GM18873 (cell line): Measurements from ENCODE around the gene FAH.
"Not testable (repeated sequence)": the region's sequence is repeated elsewhere in the genome, so short reads cannot be mapped to it uniquely, and the experiment has no call there.

Experiments
- ATAC-seq: cut with Tn5 transposase; IDR thresholded peaks from one replicate; pipeline ENCODE4 v1.9.1; 2021; ENCODE audit warnings: mild to moderate bottlenecking, moderate library complexity, moderate number of reproducible peaks; ENCODE audit not compliant: unreplicated experiment, low FRiP score

Gene FAH

GRCh38 chr15:80152896-80153876 is at the start of gene FAH:
TSS of gene FAH (plus strand) at chr15:80152999. CDS start at chr15:80153055, 56 bp downstream.
- no peak for ATAC-seq

GRCh38 chr15:80105193-80105592 is 47.6 kb upstream of the FAH start:
- no peak for ATAC-seq

DNA sequence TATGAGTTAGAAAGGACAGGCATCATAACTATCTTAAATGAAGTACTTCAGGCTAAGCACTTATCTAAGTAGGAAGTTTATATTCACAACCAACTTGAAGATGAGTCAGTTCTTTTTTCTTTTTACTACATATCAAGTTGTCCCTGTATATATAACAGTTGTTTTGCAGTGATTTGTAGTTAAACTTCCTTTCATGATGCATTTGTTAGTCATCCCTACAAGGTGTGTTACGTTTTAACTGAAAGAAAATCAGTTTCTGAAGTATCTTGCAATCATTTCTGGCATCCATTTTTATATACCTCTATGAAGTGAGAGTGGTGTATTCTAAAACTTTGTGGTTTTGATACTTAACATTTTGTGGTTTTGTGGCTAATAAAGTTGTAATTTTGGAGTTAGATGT is 47.2 kb upstream of the FAH start:
- ATAC-seq = no peak

DNA sequence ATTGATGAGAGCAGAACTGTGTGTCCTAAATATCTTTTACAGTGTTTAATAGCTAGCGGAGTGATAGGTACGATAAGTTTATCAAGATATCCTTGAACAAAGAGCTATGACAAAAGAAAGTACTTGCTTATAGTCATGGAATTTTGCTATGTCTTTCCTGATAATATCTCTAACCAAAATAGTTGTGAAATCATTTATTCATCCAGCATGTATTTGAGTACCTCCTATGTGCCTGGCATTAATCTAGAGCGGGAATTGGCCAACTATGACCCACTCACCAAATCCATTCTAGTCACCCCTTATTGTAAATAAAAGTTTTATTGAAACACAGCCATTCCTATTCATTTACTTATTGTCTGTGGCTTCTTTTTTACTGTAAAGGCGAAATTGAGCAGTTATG is 46.7 kb upstream of the FAH start:
- ATAC-seq = no peak

DNA sequence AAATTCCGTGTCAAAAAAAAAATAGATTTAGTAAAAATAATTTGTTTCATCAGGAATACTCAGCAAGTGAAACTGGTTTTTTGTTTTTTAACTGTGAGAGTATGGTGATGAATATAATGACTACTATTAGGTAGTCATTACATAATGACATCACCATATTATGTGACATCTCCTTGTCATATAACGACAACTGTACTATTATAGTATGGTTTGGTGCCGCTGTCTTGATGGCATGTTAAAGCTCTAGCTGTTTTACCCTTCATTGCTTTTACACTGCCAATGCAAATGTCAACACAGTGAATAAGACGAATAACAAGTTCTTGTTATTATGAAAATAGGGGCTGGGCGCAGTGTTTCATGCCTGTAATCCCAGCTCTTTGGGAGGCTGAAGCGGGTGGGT is 45.6 kb upstream of the FAH start:
- ATAC-seq = no peak

DNA sequence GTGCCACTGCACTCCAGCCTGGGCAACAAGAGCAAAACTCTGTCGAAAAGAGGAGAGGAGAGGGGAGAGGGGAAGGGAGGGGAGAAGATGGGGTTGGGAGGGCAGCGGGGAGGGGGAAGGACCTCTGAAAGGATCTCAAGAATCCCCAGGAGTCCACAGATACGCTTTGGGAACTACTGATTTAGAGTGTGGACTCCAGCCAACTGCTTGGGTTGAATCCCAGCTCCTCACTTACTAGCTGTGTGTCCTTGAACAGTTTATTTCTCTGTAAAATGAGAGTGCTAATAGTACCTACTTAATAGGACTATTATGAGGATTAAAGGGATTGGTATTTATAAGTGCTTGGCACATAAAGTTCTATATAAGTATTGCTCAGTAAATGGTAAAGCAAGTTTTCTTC is 45.0 kb upstream of the FAH start:
- no peak for ATAC-seq

DNA sequence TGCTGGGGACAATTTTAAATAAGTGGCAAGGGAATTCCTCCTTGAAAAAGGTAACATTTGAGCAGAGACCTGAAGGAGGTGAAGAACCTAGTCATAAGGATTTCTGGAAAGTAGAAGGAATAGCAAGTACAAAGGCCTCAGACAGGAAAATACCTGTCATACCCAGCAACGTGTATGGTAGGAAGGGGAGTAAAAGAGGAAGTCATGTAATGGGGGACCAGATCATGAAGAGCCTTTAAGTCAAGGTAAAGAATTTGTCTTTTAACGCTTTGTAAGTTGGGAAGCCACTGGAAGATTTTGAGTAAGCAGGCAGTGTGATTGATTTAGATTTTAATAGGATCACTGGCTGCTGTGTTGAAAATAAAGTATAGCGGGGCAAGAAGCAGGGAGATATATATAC is 43.4 kb upstream of the FAH start:
- no peak for ATAC-seq

GRCh38 chr15:80110920-80111319 is 41.9 kb upstream of the FAH start:
- no peak for ATAC-seq

- no peak for ATAC-seq
These were observed 38.7 kb upstream of the FAH start for GRCh38 chr15:80114114-80114513.

- no peak for ATAC-seq
These were observed 37.8 kb upstream of the FAH start for GRCh38 chr15:80115021-80115420.

DNA sequence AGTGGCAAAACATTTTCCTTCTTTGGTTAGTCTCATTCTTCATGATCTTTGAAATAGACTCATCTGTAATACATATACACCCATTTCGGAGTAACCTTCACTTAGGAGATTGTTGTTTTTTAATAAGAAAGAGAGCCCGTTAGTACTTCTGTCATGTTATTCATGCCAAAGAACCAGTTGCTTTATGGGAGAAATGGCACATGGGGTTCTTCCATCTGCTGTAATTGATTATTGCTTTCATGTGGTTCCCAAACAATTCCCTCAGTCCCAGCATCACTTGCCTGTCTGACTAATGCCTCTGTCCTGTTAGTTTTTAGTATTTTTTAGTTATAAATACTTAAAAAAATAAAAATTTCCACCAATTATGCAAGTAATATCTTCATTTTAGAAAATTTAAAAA is 33.8 kb upstream of the FAH start:
- ATAC-seq = no peak

- ATAC-seq = no peak
These were observed 32.2 kb upstream of the FAH start for GRCh38 chr15:80120636-80121035.

GRCh38 chr15:80121546-80121945 is 31.3 kb upstream of the FAH start:
- ATAC-seq = no peak

DNA sequence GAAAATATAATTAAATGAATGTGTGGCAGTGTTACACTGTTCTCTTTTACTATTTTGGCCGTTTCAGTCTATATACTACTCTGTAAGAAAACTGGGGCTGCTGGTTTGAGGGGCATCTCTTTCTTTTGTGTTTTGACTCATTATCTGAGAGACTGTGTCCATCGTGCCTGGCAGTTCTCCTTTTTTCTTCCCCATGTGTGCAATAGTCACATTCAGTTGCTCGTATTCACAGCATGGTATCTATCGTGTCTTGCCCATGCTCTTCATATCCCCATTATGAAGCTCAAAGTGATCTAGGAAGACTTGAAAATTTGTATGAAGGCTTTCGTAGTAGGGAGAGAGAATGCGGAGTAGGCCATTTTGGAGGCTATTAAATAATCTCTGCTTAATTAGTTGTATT is 29.8 kb upstream of the FAH start:
- ATAC-seq = no peak

DNA sequence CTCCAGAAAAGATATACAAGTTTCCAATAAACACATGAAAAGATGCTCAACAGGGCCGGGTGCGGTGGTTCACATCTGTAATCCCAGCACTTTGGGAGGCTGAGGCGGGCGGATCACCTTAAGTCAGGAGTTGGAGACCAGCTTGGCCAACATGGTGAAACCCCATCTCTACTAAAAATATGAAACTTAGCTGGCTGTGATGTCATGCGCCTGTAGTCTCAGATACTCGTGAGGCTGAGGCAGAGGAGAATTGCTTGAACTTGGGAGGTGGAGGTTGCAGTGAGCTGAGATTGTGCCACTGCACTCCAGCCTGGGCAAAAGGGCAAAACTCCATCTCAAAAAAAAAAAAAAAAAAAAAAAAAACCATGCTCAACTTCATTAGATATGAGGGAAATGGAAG is 25.5 kb upstream of the FAH start:
- ATAC-seq = not testable (repeated sequence)

DNA sequence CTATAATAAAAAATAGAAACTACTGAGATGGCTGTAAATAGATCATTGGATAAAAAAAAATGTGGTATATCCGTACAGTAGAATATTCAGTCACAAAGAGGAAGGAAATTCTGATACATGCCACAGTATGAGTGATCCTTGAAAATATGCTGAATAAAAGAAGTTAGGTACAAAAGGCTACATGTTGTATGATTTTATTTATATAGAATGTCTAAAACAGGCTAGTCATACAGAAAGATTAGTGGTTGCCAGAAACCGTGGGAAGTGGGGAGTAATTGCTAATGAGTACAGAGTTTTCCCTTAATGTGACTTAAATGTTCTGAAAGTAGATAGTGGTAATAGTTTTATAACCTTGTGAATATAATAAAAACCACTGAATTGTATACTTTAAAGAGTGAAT is 24.9 kb upstream of the FAH start:
- no peak for ATAC-seq

- no peak for ATAC-seq
These were observed 20.4 kb upstream of the FAH start for GRCh38 chr15:80132382-80132781.

DNA sequence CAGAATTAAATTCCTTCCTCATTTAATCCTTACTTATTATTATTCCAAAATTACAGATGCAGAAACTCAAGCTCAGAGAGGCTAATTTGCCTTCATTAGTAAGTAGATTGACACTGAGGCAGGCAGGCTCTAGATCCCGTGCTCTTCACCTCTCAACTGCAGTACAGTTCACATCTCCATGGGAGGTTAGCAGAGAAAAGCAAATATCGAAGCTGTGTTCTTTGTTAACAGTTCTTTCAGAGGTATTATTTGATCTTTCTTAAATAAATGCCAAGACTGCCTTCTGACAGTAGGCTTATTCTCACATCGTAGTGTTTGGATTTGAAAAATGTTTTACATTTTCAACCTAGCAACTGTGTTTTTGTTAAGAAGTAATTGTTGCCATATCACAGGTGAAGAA is 15.9 kb upstream of the FAH start:
- no peak for ATAC-seq

GRCh38 chr15:80138961-80139360 is 13.8 kb upstream of the FAH start:
- ATAC-seq = no peak

DNA sequence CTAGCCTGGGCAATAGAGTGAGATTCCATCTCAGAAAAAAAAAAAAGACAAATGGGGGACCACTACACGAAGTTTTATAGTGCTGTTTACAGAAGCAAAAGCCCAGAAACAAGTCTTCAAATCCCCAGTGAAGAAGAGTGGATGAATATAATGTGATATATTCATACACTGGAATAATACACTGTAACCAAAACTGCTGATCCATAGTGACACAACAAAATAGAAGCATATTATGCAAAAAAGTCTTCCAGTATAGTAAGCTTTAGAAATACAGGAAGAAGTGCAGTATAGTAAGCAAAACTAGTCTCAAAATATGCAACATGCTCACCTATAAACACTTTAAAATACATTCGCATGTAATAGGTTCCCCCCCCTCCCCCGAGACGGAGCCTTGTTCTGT is 11.9 kb upstream of the FAH start:
- no peak for ATAC-seq

DNA sequence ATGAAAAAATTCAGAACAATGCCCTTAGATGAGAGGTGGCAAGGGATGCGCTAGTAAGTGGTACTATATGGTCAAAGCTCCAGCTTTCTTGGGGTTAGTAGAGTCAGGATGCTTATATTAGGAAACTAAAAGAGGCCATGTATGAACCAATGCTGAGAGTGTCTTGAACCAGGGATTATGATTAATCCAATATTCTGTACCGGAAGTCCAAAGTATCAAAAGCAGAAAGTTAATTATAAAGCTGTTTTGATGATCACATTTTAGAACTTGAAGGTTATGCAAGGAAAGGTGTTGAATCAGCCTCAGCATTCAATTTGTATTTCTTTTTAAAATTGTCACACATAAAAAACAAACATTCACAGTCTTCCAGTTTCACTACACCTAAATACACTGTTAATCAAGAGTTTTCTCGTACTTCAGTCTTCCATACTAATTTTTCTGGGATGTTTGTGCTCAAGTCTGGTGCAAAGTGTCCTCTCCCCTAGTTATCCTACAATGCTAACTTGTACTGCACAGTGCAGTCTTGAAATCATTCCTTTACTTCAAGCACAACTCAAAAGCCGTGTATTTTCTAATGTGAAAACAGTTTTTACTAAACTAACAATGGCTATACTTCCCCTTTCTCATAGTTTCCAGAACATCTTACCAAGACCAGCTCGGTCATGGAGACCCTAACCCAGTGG is 10.7 kb upstream of the FAH start:
- ATAC-seq = no peak

DNA sequence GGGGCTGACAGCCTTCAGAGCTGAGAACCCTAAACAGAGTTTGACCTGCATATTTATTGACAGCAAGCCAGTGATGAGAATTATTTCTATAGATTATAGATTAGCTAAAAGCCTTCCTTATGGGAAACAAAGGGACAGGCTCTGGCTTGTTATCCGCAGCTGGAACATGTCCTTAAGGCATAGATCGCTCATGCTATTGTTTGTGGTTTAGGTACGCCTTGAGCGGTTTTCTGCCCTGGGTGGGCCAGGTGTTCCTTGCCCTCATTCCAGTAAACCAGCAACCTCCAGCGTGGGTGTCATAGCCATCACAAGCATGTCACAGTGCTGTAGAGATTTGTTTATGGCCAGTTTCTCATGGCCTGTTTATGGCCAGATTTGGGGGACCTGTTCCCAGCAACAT is 10.2 kb upstream of the FAH start:
- no peak for ATAC-seq
